Lower lobe of right lung (tissue), 2 donors: ENCODE data around the gene TYK2. TPM values are rescaled to one million over a fixed set of nuclear protein-coding genes. Genes with fewer than 3 reads are reported as not detected.
"Not testable (repeated sequence)": the region's sequence is repeated elsewhere in the genome, so short reads cannot be mapped to it uniquely, and the experiment has no call there.

ENCODE experiments used
- ATAC-seq, 2 donors: fragments of 200-7000 bp; cut with Tn5 transposase; one replicate each; pipeline ENCODE4 v1.9.1; 2020 to 2022; ENCODE audit warnings: mild to moderate bottlenecking in 2 of 2, moderate library complexity in 2 of 2
- DNase-seq: peaks from one replicate; pipeline ENCODE4 v3.0.0-alpha.2; 2020
- H3K27ac ChIP-seq: fragments of 200-600 bp; one replicate; pipeline ENCODE4 v1.8.0; 2022
- H3K27me3 ChIP-seq: fragments of 200-600 bp; one replicate; pipeline ENCODE4 v1.8.0; 2022; ENCODE audit warnings: low read depth
- H3K36me3 ChIP-seq: fragments of 200-600 bp; one replicate; pipeline ENCODE4 v1.8.0; 2022; ENCODE audit warnings: mild to moderate bottlenecking
- H3K4me1 ChIP-seq: fragments of 200-600 bp; one replicate; pipeline ENCODE4 v1.8.0; 2022
- H3K4me3 ChIP-seq: fragments of 200-600 bp; one replicate; pipeline ENCODE4 v1.8.0; 2022; ENCODE audit warnings: mild to moderate bottlenecking
- H3K9me3 ChIP-seq: fragments of 200-600 bp; one replicate; pipeline ENCODE4 v1.8.0; 2022
- intact Hi-C: fragments of 100-400 bp; cut with DNase I; formaldehyde crosslinking; loops from one replicate; pipeline ENCODE4 v1.11.0; 2022
- total RNA-seq: library from RNA; stranded (reverse); fragmentation: NEBNext Ultra II Directional; extraction: Animal tissue kit (Norgen Biotek cat#: 25700); gene quantifications from one replicate; pipeline ENCODE4 v1.2.1, GENCODE V29; 2021
- TF ChIP-seq, protein P1 (sequence below): fragments of 200-600 bp; IDR thresholded peaks from one replicate; pipeline ENCODE4 v1.8.0; 2022; ENCODE audit warnings: antibody characterized with exemption, mild to moderate bottlenecking
- donor health status: DM: no; HTN: yes; CAD: no; lungs with severe emphysema.

Gene TYK2
- total RNA-seq, 1 donor from 2014 or later, result 164 TPM

DNA sequence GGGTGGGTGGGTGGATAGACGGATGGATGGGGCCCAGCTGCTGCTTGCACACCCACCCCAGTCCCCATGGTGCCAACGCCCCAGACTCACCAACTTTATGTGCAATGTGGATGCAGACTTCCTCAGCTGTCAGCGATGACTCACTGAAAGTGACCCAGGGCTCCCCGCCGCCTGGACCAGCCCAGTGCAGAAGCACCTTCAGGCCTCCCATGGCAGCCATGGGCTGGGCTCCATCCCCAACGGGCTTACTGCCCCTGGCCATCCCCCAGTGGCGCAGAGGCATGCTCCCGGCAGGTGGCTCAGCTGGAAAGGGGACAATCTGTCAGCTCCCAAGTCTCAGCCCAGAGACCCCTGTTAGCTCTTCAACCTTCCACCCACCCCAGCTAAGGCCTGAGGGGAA, 2.2 kb downstream of the TYK2 start:
- H3K4me1 ChIP-seq, result peaks cover 18% of the 10 kb centered on the region
- no peaks in the 10 kb centered on the region for H3K27me3 ChIP-seq
- no peak for DNase-seq
- ATAC-seq, result no peak
- TF ChIP-seq, protein P1, sequence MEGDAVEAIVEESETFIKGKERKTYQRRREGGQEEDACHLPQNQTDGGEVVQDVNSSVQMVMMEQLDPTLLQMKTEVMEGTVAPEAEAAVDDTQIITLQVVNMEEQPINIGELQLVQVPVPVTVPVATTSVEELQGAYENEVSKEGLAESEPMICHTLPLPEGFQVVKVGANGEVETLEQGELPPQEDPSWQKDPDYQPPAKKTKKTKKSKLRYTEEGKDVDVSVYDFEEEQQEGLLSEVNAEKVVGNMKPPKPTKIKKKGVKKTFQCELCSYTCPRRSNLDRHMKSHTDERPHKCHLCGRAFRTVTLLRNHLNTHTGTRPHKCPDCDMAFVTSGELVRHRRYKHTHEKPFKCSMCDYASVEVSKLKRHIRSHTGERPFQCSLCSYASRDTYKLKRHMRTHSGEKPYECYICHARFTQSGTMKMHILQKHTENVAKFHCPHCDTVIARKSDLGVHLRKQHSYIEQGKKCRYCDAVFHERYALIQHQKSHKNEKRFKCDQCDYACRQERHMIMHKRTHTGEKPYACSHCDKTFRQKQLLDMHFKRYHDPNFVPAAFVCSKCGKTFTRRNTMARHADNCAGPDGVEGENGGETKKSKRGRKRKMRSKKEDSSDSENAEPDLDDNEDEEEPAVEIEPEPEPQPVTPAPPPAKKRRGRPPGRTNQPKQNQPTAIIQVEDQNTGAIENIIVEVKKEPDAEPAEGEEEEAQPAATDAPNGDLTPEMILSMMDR, result no peak
- H3K36me3 ChIP-seq, result peaks cover 38% of the 10 kb centered on the region
- no peak overlapping the region for H3K27ac ChIP-seq
- intact Hi-C loops, result no loop called here
- no peak overlapping the region for H3K4me3 ChIP-seq
- no peaks in the 10 kb centered on the region for H3K9me3 ChIP-seq

DNA sequence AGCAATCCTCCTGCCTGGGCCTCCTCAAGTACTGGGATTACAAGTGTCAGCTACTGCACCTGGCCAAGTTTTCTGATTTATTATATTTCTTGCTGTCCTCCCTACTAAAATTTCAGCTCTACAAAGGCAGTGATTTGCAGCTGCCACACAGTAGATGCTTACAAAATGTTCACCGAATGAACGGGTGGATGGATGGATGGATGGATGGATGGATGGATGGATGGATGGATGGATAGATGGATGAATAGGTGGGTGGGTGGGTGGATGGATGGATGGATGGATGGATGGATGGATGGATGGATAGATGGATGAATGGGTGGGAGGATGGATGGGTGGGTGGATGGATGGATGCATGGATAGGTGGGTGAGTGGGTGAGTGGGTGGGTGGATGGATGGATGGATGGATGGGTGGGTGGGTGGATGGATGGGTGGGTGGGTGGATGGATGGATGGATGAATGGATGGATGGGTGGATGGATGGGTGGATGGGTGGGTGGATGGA, 3.2 kb downstream of the TYK2 start:
- Histone ChIP-seq H3K4me1 (peaks cover 18% of the 10 kb centered on the region), H3K36me3 (peaks cover 46% of the 10 kb centered on the region)
- intact Hi-C loops, H3K9me3 ChIP-seq, H3K27me3 ChIP-seq, H3K27ac ChIP-seq, H3K4me3 ChIP-seq, ATAC-seq, DNase-seq: not testable (repeated sequence)

DNA sequence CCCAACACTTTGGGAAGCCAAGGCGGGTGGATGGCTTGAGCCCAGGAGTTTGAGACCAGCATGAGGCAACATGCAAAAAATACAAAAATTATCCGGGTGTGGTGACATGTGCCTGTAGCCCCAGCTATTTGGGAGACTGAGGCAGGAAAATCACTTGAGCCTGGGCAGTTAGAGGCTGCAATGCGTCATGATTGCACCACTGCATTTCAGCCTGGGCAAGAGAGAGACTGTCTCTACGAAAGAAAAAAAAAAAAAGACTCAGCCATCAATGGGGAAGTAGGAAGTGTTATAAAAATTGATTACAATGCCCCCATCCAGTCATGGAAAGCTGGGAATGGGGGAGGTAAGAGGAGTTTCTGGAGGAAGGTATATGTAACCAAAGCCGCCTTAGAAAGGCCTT, 5.4 kb downstream of the TYK2 start:
- no peak for DNase-seq
- Histone ChIP-seq H3K9me3 (no peaks in the 10 kb centered on the region), H3K4me1 (peaks cover 13% of the 10 kb centered on the region), H3K36me3 (peaks cover 64% of the 10 kb centered on the region), H3K4me3 (no peak overlapping the region), H3K27ac (no peak overlapping the region), H3K27me3 (no peaks in the 10 kb centered on the region)
- TF ChIP-seq, protein P1, result no peak
- no peak for ATAC-seq
- intact Hi-C loops, result no loop called here

DNA sequence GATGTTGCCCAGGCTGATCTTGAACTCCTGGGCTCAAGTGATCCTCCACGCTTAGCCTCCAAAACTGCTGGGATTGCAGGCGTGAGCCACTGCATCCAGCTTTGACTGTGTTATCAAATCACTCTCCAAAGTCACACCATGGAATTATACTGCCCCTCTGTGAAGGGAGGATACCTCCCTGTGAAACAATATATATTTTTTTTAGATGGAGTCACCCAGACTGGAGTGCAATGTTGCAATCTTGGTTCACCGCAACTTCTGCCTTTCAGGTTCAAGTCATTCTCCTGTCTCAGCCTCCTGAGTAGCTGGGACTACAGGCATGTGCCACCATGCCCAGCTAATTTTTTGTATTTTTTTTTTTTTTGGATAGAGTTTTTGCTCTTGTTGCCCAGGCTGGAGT, 7.7 kb downstream of the TYK2 start:
- Histone ChIP-seq H3K36me3 (peaks cover 79% of the 10 kb centered on the region), H3K9me3 (no peaks in the 10 kb centered on the region), H3K27ac (no peak overlapping the region), H3K27me3 (no peaks in the 10 kb centered on the region), H3K4me1 (no peaks in the 10 kb centered on the region), H3K4me3 (no peak overlapping the region)
- DNase-seq, result no peak
- intact Hi-C loops, result no loop called here
- ATAC-seq, result peak; percentile 58 to 73
- TF ChIP-seq, protein P1, result no peak

DNA sequence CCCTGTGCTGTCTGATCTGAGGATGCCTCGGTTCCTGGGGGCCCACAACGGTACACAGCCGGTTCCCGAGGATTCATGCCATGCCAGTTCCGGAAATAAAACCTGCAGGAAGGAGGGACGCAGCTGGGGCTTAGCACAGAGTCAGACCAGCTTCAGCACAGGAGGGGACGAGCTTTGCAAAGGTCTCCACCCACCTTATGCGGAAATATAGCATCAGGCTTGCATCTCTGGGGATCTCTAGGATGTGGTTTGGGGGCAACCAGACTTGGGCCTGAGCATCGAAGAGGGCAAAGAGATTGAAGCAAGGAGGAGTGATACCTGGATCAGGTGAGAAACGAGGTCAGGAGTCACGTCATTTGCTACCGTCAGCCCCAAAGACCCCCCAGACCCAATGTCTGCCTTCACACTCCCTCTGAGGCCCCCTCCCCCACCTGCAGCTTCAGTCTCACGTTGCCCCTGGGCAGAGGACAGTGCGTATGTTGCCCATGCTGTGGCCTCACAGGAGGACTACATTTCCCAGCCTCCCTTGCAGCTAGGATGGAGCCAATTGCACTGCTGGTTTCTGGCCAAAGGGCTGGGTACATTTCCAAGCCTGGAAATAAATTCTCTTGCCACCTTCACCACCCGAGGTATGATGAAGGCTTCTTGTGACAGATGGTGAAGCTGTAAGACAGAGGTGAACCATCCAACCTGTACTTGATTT, 12.1 kb downstream of the TYK2 start:
- intact Hi-C loops, result no loop called here
- Histone ChIP-seq H3K27ac (no peak overlapping the region), H3K4me1 (no peaks in the 10 kb centered on the region), H3K27me3 (no peaks in the 10 kb centered on the region), H3K9me3 (no peaks in the 10 kb centered on the region), H3K4me3 (no peak overlapping the region), H3K36me3 (peaks cover 94% of the 10 kb centered on the region)
- ATAC-seq (no peak), DNase-seq (no peak)
- TF ChIP-seq, protein P1, result no peak

DNA sequence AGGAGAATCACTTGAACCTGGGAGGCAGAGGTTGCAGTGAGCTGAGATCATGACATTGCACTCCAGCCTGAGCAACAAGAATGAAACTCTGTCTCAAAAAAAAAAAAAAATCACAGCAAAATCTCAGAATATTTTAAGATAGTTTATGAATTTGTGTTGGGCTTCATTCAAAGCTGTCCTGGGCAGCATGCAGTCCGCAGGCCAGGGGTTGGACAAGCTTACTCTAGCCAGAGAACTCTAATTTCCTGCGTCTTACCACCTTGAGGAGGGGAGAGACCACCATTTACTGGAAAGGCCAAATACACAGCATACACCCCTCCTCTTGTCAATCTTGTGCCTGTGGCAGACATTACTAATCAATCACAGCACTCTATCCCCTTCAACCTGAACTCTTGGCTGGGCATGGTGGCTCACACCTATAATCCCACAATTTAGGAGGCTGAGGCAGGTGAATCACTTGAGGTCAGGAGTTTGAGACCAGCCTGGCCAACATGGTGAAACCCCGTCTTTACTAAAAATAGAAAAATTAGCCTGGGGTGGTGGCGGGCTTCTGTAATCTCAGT, 13.3 kb downstream of the TYK2 start:
- DNase-seq, H3K4me1 ChIP-seq, H3K4me3 ChIP-seq, H3K27ac ChIP-seq, H3K27me3 ChIP-seq, H3K9me3 ChIP-seq, ATAC-seq, intact Hi-C loops: not testable (repeated sequence)
- peaks cover 97% of the 10 kb centered on the region for H3K36me3 ChIP-seq
